KBM-7 (cell line): ENCODE measurements around the gene THBS1.

Experiments
- DNase-seq: peaks from one replicate; pipeline ENCODE4 v3.0.0-alpha.2; 2015
- in situ Hi-C: fragments of 300-500 bp; cut with MboI; formaldehyde crosslinking; loops from 2 replicates; pipeline ENCODE4 v1.14.3; 2020; ENCODE audit warnings: low sequenced_read_pairs, low pct_unique_long_range_greater_than_20kb, mixed read lengths

Gene THBS1

GRCh38 chr15:39565851-39566250 is 15.0 kb upstream of the THBS1 start:
- DNase-seq: no peak
- in situ Hi-C loops: no loop called here

- DNase-seq: no peak
- in situ Hi-C loops: no loop called here
These were observed 7.6 kb upstream of the THBS1 start for GRCh38 chr15:39573287-39573686.

GRCh38 chr15:39573844-39574243 is 7.0 kb upstream of the THBS1 start:
- DNase-seq: no peak
- in situ Hi-C loops: no loop called here

- in situ Hi-C loops: no loop called here
These were observed 6.5 kb upstream of the THBS1 start for GRCh38 chr15:39574427-39574826.

GRCh38 chr15:39575180-39575579 is 5.7 kb upstream of the THBS1 start:
- DNase-seq: no peak
- in situ Hi-C loops: loop anchor here (25.0 kb wide), 1 partner anchor 263 kb away; no protein-coding TSS in a partner anchor

More at GRCh38 chr15:39574427-39574826, 6.5 kb upstream of the THBS1 start:
- DNase-seq: no peak

- in situ Hi-C loops: loop anchor here (25.0 kb wide), 1 partner anchor 267 kb away; no protein-coding TSS in a partner anchor
- no peak for DNase-seq
These were observed 1.9 kb upstream of the THBS1 start for GRCh38 chr15:39578851-39579486.

- in situ Hi-C loops: loop anchor here (25.0 kb wide), 1 partner anchor 267 kb away; no protein-coding TSS in a partner anchor
- no peak for DNase-seq
These were observed 1.3 kb upstream of the THBS1 start for GRCh38 chr15:39579487-39580116.

GRCh38 chr15:39580117-39580484 is 778 bp upstream of the THBS1 start:
- in situ Hi-C loops: loop anchor here (25.0 kb wide), 1 partner anchor 268 kb away; no protein-coding TSS in a partner anchor

GRCh38 chr15:39581242-39581792 is 438 bp downstream of the THBS1 start:
- no peak for DNase-seq

More at GRCh38 chr15:39580117-39580484, 778 bp upstream of the THBS1 start:
- peak; percentile 92 for DNase-seq

GRCh38 chr15:39581793-39582285 is 960 bp downstream of the THBS1 start:
- in situ Hi-C loops: loop anchor here (25.0 kb wide), 1 partner anchor 270 kb away; no protein-coding TSS in a partner anchor
- no peak for DNase-seq

More at GRCh38 chr15:39581242-39581792, 438 bp downstream of the THBS1 start:
- in situ Hi-C loops: loop anchor here (25.0 kb wide), 1 partner anchor 269 kb away; no protein-coding TSS in a partner anchor

- in situ Hi-C loops: loop anchor here (25.0 kb wide), 1 partner anchor 270 kb away; no protein-coding TSS in a partner anchor
- no peak for DNase-seq
These were observed 1.6 kb downstream of the THBS1 start for GRCh38 chr15:39582286-39582976.

GRCh38 chr15:39582977-39583595 is 2.2 kb downstream of the THBS1 start:
- no peak for DNase-seq
- in situ Hi-C loops: loop anchor here (25.0 kb wide), 1 partner anchor 271 kb away; no protein-coding TSS in a partner anchor

GRCh38 chr15:39583596-39584265 is 2.9 kb downstream of the THBS1 start:
- DNase-seq: peak; percentile 3
- in situ Hi-C loops: loop anchor here (25.0 kb wide), 1 partner anchor 271 kb away; no protein-coding TSS in a partner anchor

- DNase-seq: no peak
- in situ Hi-C loops: loop anchor here (25.0 kb wide), 1 partner anchor 272 kb away; no protein-coding TSS in a partner anchor
These were observed 3.4 kb downstream of the THBS1 start for GRCh38 chr15:39584266-39584659.

GRCh38 chr15:39584662-39585388 is 3.9 kb downstream of the THBS1 start:
- in situ Hi-C loops: loop anchor here (25.0 kb wide), 1 partner anchor 273 kb away; no protein-coding TSS in a partner anchor

GRCh38 chr15:39585389-39585841 is 4.5 kb downstream of the THBS1 start:
- in situ Hi-C loops: loop anchor here (25.0 kb wide), 1 partner anchor 273 kb away; no protein-coding TSS in a partner anchor

More at GRCh38 chr15:39584662-39585388, 3.9 kb downstream of the THBS1 start:
- no peak for DNase-seq

GRCh38 chr15:39585871-39586301 is 5.0 kb downstream of the THBS1 start:
- DNase-seq: no peak
- in situ Hi-C loops: loop anchor here (25.0 kb wide), 1 partner anchor 274 kb away; no protein-coding TSS in a partner anchor

More at GRCh38 chr15:39585389-39585841, 4.5 kb downstream of the THBS1 start:
- no peak for DNase-seq
